GM21360 (cell line): ENCODE results near the gene PYGL.
"Not testable (repeated sequence)": the region's sequence is repeated elsewhere in the genome, so short reads cannot be mapped to it uniquely, and the experiment has no call there.

Experiments
- ATAC-seq: cut with Tn5 transposase; IDR thresholded peaks from one replicate; pipeline ENCODE4 v1.9.1; 2021; ENCODE audit warnings: mild to moderate bottlenecking, moderate library complexity; ENCODE audit not compliant: unreplicated experiment

PYGL gene

GRCh38 chr14:50929506-50929905, 14.8 kb downstream of the PYGL start:
- ATAC-seq, result no peak

DNA sequence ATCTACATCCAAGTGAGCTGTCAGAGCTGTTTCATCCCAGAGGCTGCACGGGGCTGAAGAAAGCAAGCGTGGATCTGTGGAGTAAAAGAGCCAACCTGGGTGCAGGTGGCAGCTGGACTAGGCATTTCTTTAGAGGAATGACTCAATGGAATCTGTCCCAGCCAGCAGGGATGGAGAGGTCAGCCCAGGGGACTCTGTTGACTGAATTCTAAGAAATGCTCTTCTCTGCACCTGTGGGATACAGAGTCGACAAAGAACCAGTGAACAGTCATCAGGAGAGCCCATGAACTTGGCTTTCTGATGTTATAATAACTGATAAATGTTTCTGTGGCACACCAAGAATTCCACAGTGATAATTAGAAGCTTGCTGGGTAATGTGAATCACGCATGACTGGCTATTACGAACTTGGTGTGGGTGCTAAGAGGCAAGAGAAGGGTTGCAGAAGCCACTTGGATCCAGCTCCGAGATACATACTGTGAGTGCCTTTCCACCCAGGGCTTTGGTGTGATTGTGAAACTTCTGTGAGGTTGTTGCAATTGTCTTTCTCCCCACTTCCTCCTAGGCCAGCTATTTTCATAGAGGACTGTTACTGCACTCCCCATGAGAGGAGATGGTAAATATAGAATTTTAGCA, 16.2 kb downstream of the PYGL start:
- ATAC-seq, result no peak

- ATAC-seq, result no peak
Observed at GRCh38 chr14:50926851-50927386, 17.4 kb downstream of the PYGL start.

- ATAC-seq, result no peak
Observed at GRCh38 chr14:50924843-50925242, 19.4 kb downstream of the PYGL start.

- no peak for ATAC-seq
Observed at GRCh38 chr14:50924236-50924635, 20.0 kb downstream of the PYGL start.

DNA sequence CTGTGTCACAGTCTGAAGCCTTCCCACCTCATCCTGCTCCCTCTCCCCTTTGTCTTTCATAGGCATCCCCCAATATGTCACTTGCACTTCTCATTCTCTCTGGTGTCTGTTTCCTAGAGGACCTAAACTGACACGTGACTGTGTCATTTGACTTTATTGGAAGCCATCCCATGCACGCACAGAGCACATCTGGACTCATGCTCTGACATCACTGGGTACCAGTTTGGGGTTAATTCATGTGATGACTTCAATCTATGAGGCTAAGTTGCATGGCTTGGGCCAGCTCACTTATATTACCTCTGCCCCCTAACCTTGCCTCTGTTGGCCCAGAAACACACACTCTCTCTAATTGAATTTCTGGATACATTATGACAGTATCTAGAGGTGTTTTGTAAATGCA, 21.5 kb downstream of the PYGL start:
- no peak for ATAC-seq

DNA sequence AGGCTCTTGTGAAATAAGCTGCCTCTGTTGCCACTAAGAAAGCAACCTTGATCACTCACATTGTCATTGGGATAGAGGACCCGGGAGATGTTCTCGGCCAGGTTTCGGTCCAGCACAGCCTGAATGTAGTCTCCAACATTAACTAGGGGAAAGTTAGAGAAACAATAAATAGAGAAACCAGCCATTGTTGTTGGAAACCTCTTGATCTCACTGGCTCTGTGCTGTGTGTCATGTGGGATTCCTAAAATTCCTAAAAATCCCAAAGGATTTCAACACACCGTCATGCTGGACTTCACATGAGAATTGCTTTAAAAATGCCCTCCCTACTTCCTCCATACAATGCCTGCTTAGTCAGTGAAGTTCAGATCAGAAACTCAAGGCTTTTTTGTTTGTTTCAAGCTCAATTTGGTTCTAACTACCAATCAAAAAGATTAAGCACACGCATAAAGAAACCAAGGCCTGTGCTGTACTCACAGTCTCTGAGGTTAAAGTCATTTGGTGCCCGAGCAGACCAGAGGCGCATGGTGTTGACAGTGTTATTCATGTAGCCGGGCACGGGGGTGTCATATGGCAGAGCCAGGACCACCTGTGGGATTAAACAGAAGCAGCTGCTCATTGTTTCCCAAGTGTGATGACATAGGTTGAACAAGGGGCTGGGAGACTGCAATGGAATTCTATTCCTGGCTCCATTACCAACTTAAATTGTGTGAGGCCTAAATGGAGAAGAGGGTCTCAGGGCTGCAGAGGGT, 23.6 kb downstream of the PYGL start:
- no peak for ATAC-seq

DNA sequence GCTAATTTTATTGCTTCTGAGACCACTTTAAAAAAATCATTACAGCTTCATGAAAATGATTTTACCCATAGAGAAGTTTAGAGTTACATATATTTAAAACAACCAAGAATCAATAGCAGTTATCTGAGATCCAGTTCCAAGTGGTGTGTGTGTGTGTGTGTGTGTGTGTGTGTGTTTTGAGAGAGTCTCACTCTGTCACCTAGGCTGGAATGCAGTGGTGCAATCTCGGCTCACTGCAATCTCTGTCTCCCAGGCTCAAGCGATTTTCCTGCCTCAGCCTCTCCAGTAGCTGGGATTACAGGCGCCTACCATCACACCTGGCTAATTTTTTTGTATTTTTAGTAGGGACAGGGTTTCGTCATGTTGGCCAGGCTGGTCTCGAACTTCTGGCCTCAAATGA, 24.8 kb downstream of the PYGL start:
- ATAC-seq, result not testable (repeated sequence)

DNA sequence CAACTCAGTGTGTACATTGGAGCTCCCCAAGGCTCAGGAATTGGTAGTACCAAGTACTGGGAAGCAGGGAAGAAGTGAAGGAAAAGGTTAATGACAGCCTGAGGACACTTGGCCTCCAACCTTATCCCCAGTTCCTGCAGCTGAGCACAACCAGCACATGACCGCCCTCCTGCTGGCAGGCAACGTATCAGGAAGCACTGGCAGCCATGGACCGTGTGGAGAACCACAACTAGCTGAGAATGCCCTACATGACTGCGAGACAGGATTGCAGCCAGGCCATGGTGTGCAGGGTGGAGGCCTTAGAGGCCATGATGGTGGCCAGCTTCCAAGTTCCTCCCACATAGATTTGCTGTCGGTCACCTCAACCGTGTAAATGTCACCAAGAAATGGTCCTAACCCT, 26.8 kb downstream of the PYGL start:
- ATAC-seq, result no peak

DNA sequence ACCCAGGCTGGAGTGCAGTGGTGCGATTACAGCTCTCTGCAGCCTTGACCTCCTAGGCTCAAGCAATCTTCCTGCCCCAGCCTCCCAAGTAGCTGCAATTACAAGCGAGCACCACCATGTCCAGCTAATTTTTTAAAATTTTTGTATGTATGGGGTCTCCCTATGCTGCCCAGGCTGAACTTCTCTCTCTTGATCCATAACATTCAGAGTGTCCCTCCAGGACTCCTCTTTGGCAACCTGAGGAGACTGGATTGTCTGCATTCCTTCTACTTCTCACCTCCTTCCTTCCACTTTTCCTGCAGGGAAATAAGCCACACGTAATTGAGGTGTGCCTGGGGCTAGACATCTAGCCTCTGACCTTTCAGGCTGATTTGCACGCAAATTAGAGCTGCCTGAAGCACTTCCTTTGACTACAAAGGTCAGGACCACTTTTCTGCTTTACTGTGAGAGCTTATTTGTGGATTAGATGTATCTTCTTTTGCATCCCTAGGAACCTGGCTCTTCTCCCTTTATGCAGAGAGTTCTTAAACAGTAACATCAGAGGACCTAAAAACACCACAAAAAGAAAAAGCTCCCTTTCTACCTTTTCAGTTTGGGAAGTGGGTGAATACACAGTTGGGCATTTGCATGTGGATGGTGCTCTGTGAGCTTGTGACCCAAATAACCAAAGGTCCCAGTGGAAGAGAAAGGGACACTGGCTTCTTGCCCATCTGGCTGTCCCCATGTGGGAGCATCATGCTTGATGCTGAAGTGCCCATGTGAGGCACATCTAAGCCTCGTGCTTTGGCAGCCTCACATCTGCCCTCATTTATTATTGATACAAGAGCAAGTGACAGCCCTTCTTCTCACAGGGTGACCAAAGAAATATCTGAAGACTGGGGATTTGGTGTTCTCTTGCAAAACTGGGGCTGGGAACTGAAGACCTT, 33.5 kb downstream of the PYGL start:
- ATAC-seq, result no peak

DNA sequence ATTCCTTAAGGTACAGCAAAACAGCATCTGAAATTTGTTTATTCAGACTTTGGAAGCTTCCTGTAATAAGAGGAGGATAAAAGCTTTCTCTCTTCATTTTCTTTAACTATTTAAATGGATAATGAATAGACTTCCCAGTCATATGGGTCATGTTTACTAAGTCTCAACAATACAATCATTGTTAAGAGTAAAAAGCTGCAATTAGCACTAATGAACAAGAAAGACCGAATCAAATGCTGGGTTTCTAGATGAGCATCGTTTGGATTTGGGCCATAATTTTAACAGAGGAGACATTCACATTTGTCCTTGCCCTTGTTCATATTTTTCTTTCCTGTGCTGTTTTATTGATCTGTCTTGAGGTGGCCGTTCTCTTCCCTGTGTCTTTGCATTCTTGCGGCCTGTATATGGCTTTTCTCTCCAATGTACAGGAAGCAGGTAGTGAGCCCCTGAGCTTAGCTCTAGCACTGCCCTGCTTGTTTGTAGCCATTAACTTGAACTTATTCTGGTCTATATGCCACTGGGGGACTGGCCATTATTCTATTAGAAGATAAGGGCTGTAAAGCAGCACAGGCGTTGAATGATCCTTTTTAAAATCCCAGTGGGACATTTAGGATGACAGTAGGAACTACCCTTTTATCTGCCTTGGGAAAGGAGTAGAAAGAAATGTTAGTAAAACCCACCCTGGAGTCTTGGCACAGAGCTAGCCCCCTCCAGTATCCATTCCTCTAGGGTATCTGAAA, 37.8 kb downstream of the PYGL start:
- ATAC-seq, result no peak

DNA sequence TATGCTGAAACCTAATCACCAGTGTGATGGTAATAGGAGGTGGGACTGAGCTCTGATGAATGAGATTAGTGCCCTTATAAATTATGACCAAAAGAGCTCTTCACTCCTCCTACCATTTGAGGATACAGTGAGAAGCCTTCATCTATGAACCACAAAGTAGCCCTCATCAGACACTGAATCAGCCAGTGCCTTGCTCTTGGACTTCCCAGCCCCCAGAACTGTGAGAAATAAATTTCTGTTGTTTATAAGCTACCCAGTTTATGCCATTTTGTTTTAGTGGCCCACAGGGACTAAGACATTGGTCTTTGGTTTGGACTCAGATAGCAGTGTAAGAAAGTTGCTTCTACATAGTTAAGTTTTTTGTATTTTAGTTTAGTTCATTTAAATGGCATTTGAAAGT, 39.6 kb downstream of the PYGL start:
- ATAC-seq, result no peak

- ATAC-seq, result no peak
Observed at GRCh38 chr14:50901361-50901760, 42.9 kb downstream of the PYGL start.

DNA sequence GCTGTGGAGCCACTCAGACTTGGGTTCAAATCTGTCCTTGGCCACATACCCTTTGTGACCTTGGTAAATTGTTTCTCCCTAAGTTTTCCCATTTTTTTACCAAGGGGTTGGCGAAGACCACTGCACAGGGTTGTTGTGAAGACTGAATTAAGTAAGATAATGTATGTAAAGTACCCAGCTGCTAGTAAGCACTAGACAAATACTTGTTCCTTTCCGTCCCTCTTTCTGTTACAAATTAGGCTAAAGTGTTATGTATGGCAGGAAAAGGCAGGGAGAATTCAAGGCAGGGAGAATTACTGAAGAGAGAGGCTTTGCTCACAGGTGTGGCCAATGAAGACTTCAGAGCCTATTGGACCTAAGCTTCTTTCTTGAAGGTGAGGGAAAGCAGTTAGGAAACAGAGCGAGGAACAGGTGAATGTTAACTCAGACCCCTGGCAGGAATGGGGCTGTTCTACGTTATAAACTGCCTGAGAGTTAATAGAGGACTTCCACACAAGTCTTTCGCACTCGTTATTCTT, 46.6 kb downstream of the PYGL start:
- ATAC-seq, result no peak

- ATAC-seq, result not testable (repeated sequence)
Observed at GRCh38 chr14:50897005-50897404, 47.3 kb downstream of the PYGL start.

GRCh38 chr14:50896421-50896820, 47.9 kb downstream of the PYGL start:
- not testable (repeated sequence) for ATAC-seq

DNA sequence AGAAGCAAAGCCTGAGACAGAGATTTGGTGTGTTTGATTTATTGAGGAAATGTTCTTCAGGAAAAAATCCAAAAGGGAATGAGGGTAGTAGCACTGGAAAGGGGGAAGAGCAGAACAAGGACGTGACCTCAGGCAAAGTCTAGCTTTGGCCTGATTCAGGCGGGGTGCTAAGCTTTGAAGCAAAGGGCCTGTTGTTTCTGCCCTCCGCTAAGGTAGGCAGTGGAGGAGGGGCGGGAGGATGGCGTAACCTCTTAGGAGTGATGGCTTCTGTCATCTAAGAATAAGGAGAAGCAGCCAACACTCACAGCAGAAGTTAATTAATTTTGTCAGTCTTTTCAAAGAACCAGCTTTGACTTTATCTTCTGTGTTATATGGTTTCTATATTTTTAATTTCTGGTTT, 52.0 kb downstream of the PYGL start:
- ATAC-seq, result no peak

DNA sequence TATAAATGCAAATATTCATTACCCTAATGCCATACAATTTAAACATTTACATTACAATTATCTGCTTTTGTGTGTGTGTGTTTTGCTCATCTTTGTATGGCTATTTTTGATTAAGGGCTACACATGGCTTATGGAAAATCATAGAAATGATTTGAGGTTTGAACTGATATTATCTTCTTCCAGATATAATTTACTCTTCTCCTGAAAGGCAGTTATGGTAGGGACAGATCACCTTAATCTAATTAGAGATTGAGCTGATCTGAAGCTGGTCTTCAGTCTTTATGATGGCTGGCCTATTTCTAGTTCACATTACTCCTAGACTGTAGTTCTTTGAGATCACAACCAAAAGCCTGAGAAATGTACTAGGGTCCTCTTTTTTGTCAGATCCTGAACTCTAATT, 56.8 kb downstream of the PYGL start:
- ATAC-seq, result no peak

- no peak for ATAC-seq
Observed at GRCh38 chr14:50883827-50884197, 60.5 kb downstream of the PYGL start.
